ENCODE measurements around the gene GPR101. TPM values are rescaled to one million over a fixed set of nuclear protein-coding genes. Genes with fewer than 3 reads are reported as not detected.
"Not testable (repeated sequence)": the region's sequence is repeated elsewhere in the genome, so short reads cannot be mapped to it uniquely, and the experiment has no call there.

Gene GPR101
- total RNA-seq, 1 donor from 2014 or later = not detected

DNA sequence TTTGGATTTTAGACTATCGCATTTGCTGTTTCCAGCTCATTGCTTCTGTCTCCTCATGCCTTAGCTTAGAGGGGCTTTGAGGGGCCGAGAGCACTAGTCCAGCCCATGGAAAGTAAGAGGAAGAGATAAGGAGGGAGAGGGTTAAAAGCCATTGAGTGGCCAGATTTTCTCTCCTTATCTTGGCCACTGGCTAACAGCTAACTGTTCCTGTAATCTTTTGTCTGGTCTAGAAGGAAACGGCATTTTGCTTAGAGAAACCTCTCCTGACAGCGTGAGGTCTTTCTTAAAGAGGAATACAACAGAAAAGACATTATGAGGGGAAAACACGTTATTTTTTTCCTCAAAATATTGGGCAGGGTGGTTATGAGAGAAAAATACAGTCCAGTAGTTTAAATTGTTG is 7.9 kb downstream of the GPR101 start:
- no peak for DNase-seq (ENCODE audit: low spot score)

DNA sequence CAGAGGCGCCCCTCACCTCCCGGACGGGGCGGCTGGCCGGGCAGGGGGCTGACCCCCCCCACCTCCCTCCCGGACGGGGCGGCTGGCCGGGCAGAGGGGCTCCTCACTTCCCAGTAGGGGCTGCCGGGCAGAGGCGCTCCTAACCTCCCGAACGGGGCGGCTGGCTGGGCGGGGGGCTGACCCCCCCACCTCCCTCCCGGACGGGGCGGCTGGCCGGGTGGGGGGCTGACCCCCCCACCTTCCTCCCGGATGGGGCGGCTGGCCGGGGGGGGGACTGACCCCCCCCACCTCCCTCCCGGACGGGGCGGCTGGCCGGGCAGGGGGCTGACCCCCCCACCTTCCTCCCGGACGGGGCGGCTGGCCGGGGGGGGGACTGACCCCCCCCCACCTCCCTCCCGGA is 33.6 kb downstream of the GPR101 start:
- not testable (repeated sequence) for DNase-seq (ENCODE audit: low spot score)

DNA sequence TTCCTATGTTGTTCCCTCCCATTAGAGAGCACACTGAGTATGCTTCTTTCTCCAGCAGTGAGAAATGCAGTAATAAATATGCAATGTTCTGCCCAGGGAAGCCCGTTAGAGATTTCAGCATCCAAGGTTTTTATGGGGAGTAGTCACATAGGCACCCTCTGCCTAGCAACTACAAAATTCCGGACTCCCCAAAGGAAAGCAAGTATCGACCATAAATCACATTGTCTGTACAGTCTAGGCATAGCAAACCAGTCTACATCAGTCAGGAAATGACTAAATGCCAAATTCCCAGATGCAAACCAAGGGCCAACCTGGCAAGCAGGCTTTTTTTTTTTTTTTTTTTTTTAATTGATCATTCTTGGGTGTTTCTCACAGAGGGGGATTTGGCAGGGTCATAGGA is 34.8 kb downstream of the GPR101 start:
- DNase-seq (ENCODE audit: low spot score) = no peak

Other genes starting within 250 kb of the GPR101 start
- gene RBMX, start 153.3 kb downstream of the GPR101 start, total RNA-seq = 179 TPM